Gastrocnemius medialis (tissue), 4 donors: Measurements from ENCODE around the gene NADSYN1.

ENCODE experiments used
- CTCF ChIP-seq, 5 experiments: fragments of 450-650 bp in 3 of 5; fragments of 200-600 bp in 2 of 5; sonication (generic) in 2 of 5; IDR thresholded peaks in 4 of 5; conservative IDR thresholded peaks in 1 of 5; 1 replicate in 4 of 5; 2 replicates in 1 of 5; pipeline ENCODE4 v1.5.1; 2016 to 2019; ENCODE audit warnings: antibody characterized with exemption in 5 of 5, mild to moderate bottlenecking in 3 of 5, moderate library complexity in 3 of 5
- POLR2A ChIP-seq, 2 donors: fragments of 450-650 bp; IDR thresholded peaks; one replicate each; pipeline ENCODE4 v1.6.1; 2017; ENCODE audit warnings: antibody characterized with exemption in 2 of 2, mild to moderate bottlenecking in 2 of 2, moderate library complexity in 2 of 2

GRCh38 chr11:71470946-71471345 is 17.9 kb downstream of the NADSYN1 start:
- TF ChIP-seq CTCF (IDR thresholded peaks at IDR 0.05 in 4 of 5, conservative IDR thresholded peaks at IDR 0.05 in 1 of 5) (no peak), POLR2A (IDR thresholded peaks at IDR 0.05) (no peak)
